K562 treated with DMSO at 1 percent for 24 hours (cell line): ENCODE results near the gene DCDC2C. TPM values are rescaled to one million over a fixed set of nuclear protein-coding genes. Genes with fewer than 3 reads are reported as not detected.

ENCODE experiments used
- total RNA-seq: library from RNA; unstranded; fragments of 300-600 nt; gene quantifications from 2 replicates; pipeline ENCODE4 v1.2.3, GENCODE V29; 2022; ENCODE audit warnings: low read depth; ENCODE audit not compliant: insufficient read depth

Gene DCDC2C, protein sequence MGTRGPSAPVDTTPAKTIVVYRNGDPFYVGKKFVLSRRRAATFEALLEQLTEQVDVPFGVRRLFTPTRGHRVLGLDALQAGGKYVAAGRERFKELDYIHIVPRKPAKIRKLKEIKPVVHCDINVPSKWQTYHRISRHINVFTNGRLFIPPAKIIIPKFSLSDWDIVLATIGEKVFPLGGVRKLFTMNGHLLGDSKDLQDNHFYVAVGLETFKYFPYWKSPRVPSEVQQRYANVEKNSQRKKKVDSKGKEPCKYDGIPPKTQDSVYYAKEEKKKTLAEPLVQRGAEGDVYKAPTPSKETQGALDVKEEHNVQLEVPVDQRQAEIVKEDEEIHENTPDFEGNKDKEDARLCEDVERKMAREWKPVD
- total RNA-seq: not detected in 2 replicates

GRCh38 chr2:3703236-3703756, at the start of gene DCDC2C:
DCDC2C (plus strand) TSS chr2:3703575; CDS start chr2:3703752, 177 bp downstream.

GRCh38 chr2:3657881-3658280, 45.5 kb upstream of the DCDC2C start, which contains the start of gene ALLC:
ALLC (plus strand) TSS chr2:3658200; CDS start chr2:3671158, 12,958 bp downstream.

Other genes with a start within 250 kb of the DCDC2C start
- gene ADI1, start 184.0 kb upstream of the DCDC2C start, total RNA-seq: 48.9 and 54.1 TPM in 2 replicates
- gene RNASEH1, start 145.2 kb upstream of the DCDC2C start, total RNA-seq: 15.7 and 17.1 TPM in 2 replicates
- gene RPS7, start 128.3 kb upstream of the DCDC2C start, total RNA-seq: 2,173 and 2,351 TPM in 2 replicates
- gene COLEC11, start 108.5 kb upstream of the DCDC2C start, total RNA-seq: 11.0 and 12.1 TPM in 2 replicates
- not detected in 2 replicates for gene ALLC, start 45.4 kb upstream of the DCDC2C start, total RNA-seq